Spleen (tissue), 11 donors: ENCODE results near the gene CRKL. TPM values are rescaled to one million over a fixed set of nuclear protein-coding genes. Genes with fewer than 3 reads are reported as not detected.

Source experiments
- DNase-seq: peaks from one replicate; pipeline ENCODE4 v3.0.0-alpha.2; 2020
- H3K27ac ChIP-seq, 8 donors: fragments of 200-600 bp; sonication (generic) in 7 of 8; 1 replicate in 4 of 8; 2 replicates in 4 of 8; pipeline versions ENCODE4 v1.5.0 to v1.8.0; 2016 to 2021; ENCODE audit warnings: inconsistent platforms in 4 of 8, mild to moderate bottlenecking in 4 of 8, moderate library complexity in 1 of 8
- H3K27me3 ChIP-seq, 7 donors: fragments of 200-600 bp; sonication (generic) in 6 of 7; replicated peaks in 1 of 7; 1 replicate in 4 of 7; 2 replicates in 3 of 7; pipeline versions ENCODE4 v1.5.0 to v1.8.0; 2016 to 2021; ENCODE audit warnings: inconsistent platforms in 3 of 7, mild to moderate bottlenecking in 1 of 7
- H3K36me3 ChIP-seq, 6 donors: fragments of 200-600 bp; sonication (generic) in 5 of 6; 1 replicate in 4 of 6; 2 replicates in 2 of 6; pipeline versions ENCODE4 v1.5.0 to v1.8.0; 2016 to 2021; ENCODE audit warnings: inconsistent platforms in 2 of 6
- H3K4me1 ChIP-seq, 6 donors: fragments of 200-600 bp; sonication (generic) in 5 of 6; 1 replicate in 3 of 6; 2 replicates in 3 of 6; pipeline versions ENCODE4 v1.5.0 to v1.8.0; 2016 to 2021; ENCODE audit warnings: inconsistent platforms in 3 of 6
- H3K4me3 ChIP-seq, 8 donors: fragments of 200-600 bp; sonication (generic) in 7 of 8; 1 replicate in 4 of 8; 2 replicates in 4 of 8; pipeline versions ENCODE4 v1.5.0 to v1.8.0; 2016 to 2021; ENCODE audit warnings: inconsistent platforms in 4 of 8, mild to moderate bottlenecking in 4 of 8, moderate library complexity in 2 of 8
- H3K9me3 ChIP-seq, 8 donors: fragments of 200-600 bp; sonication (generic) in 7 of 8; 1 replicate in 4 of 8; 2 replicates in 4 of 8; pipeline versions ENCODE4 v1.5.0 to v1.8.0; 2016 to 2021; ENCODE audit warnings: inconsistent platforms in 4 of 8
- POLR2A ChIP-seq, 3 donors: fragments of 450-650 bp; IDR thresholded peaks; one replicate each; pipeline ENCODE4 v1.5.1; 2017; ENCODE audit warnings: antibody characterized with exemption in 3 of 3, mild to moderate bottlenecking in 1 of 3
- POLR2AphosphoS5 ChIP-seq, 3 donors: sonication (generic); formaldehyde crosslinking; IDR thresholded peaks; one replicate each; pipeline ENCODE4 v1.5.1; 2017; ENCODE audit warnings: antibody characterized with exemption in 3 of 3
- WGBS, 5 donors: extraction: QIAGEN DNeasy Blood & Tissue Kit in 3 of 5; methylation state at CpG; one replicate each; pipeline versions ENCODE4 v1.1.5 to v1.1.7; 2013 to 2018; 5-methylcytosine and 5-hydroxymethylcytosine counted together
- intact Hi-C: fragments of 100-400 bp; cut with DNase I; formaldehyde crosslinking; loops from one replicate; pipeline ENCODE4 v1.15.0; 2023; ENCODE audit warnings: low total_unique reads
- polyA plus RNA-seq, 3 donors: library from polyadenylated mRNA; stranded (reverse); fragments of 200-250 nt; gene quantifications; one replicate each; pipeline ENCODE4 v1.2.1, GENCODE V29; 2013
- total RNA-seq, 7 donors: library from RNA; depleted of rRNA in 3 of 7; stranded (reverse); fragments of >200 nt in 3 of 7; fragmentation: NEBNext Ultra II Directional in 4 of 7; extraction: Animal tissue kit (Norgen Biotek cat#: 25700) in 4 of 7; gene quantifications; one replicate each; pipeline versions ENCODE4 v1.1.0 to v1.2.1, GENCODE V29; 2016 to 2021
- TF ChIP-seq, protein P1 (sequence below), 11 experiments: fragments of 200-600 bp in 7 of 11; fragments of 450-650 bp in 4 of 11; sonication (generic) in 4 of 11; IDR thresholded peaks in 8 of 11; conservative IDR thresholded peaks in 3 of 11; 1 replicate in 7 of 11; 2 replicates in 4 of 11; pipeline versions ENCODE4 v1.4.0 to v1.8.0; 2016 to 2021; ENCODE audit warnings: antibody characterized with exemption in 11 of 11, inconsistent platforms in 4 of 11, mild to moderate bottlenecking in 1 of 11
- donor health status: healthy with polysubstance abuse.
- donor health status: DM: no; HTN: no; CAD: no; lungs with moderate emphysema.
- donor health status: DM: no; HTN: no; CAD: no.
- donor health status: Bipolar disorder and iron deficiency.
- donor health status: healthy.
- donor health status: DM: no; HTN: no; CAD: no.
- donor health status: DM: yes; HTN: yes; CAD: no.

Gene CRKL
- total and polyA plus RNA-seq, 10 donors: 11.5 to 65.3 (median 57.4) TPM

DNA sequence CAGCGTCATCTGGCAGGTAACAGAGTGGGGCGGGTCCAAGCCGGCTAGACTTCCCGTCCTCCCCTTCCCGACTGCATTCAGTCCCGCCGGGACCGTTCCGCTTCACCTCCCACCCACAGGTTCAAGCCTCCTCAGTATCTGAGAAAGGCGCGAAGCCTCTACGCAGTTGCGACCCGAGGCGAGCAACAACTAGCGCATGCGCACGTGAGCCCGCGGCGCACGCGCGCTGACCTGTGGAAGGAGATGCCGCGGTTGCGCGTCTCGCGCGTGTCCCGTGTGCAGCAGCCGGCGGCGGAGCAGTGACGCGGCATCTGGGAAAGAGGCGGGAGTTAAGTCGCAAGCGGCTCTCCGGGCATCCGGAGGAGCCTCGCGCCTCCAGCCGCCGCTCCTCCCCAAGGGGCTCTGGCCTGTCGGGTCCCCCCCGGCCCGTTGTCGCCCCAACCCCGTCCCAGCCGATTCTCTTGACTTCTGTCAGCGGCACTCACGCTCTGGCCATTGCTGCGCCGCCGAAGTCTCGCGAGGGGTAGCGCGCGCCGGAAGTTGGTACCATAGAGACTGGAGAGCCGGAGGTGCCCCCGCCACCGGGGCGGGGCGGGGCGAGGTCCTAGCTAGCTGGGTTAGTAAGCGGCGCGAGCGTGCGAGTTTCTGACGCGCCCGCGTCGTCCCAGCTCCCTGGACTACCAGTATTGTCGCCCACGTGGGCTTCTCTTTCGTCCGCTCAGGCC is 84.6 kb downstream of the CRKL start, which contains the start of gene THAP7:
THAP7 (minus strand) TSS at position 518 of the 725 bp plus-strand sequence; CDS start at position 311, 207 bp downstream.
- no peaks in the 10 kb centered on the region for H3K27me3 ChIP-seq
- peak within 1 kb of the TSS; percentile 96 to 100 (median 98) for H3K27ac ChIP-seq
- DNase-seq: peak; percentile 100
- TF ChIP-seq POLR2A (IDR thresholded peaks at IDR 0.05): peak in 2 of 3 donors; percentile 31 to 70
- peak; percentile 93 to 96 (median 95) for TF ChIP-seq POLR2AphosphoS5 (IDR thresholded peaks at IDR 0.05)
- TF ChIP-seq, protein P1, sequence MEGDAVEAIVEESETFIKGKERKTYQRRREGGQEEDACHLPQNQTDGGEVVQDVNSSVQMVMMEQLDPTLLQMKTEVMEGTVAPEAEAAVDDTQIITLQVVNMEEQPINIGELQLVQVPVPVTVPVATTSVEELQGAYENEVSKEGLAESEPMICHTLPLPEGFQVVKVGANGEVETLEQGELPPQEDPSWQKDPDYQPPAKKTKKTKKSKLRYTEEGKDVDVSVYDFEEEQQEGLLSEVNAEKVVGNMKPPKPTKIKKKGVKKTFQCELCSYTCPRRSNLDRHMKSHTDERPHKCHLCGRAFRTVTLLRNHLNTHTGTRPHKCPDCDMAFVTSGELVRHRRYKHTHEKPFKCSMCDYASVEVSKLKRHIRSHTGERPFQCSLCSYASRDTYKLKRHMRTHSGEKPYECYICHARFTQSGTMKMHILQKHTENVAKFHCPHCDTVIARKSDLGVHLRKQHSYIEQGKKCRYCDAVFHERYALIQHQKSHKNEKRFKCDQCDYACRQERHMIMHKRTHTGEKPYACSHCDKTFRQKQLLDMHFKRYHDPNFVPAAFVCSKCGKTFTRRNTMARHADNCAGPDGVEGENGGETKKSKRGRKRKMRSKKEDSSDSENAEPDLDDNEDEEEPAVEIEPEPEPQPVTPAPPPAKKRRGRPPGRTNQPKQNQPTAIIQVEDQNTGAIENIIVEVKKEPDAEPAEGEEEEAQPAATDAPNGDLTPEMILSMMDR (IDR thresholded peaks at IDR 0.05 in 8 of 11, conservative IDR thresholded peaks at IDR 0.05 in 3 of 11): peak in 3 of 11 experiments; percentile 29 to 36 (median 35)
- WGBS, 5 donors: 0 to 1% (median 0%) methylated on average over 14 to 83 of the region's 83 CpGs
- H3K36me3 ChIP-seq: peaks cover 0 to 40% (median 33%) of the 10 kb centered on the region in 6 donors
- H3K9me3 ChIP-seq: no peaks in the 10 kb centered on the region
- H3K4me1 ChIP-seq: peaks cover 30 to 55% (median 37%) of the 10 kb centered on the region in 6 donors
- peak within 1 kb of the TSS; percentile 66 to 85 (median 74) for H3K4me3 ChIP-seq
- intact Hi-C loops: no loop called here

Other genes with a start within 250 kb of the CRKL start
- gene SERPIND1, start 143.3 kb upstream of the CRKL start, total RNA-seq: under 1 TPM in 1 of 7 donors, not detected in 6; 0.14 TPM
- gene SERPIND1, start 143.3 kb upstream of the CRKL start, polyA plus RNA-seq: under 1 TPM; 0.03 to 0.13 (median 0.04) TPM
- gene PI4KA, start 58.6 kb upstream of the CRKL start, total RNA-seq: 100 to 1,000 TPM in 6 of 7 donors, 10 to 100 TPM in 1; 86.2 to 143 (median 122) TPM
- 10 to 100 TPM; 29.8 to 48.1 (median 35.3) TPM for gene PI4KA, start 58.6 kb upstream of the CRKL start, polyA plus RNA-seq
- 10 to 100 TPM; 22.6 to 33.5 (median 28.2) TPM for gene SNAP29, start 58.4 kb upstream of the CRKL start, total RNA-seq
- gene SNAP29, start 58.4 kb upstream of the CRKL start, polyA plus RNA-seq: 10 to 100 TPM; 13.7 to 19.5 (median 17.2) TPM
- 1 to 10 TPM; 3.7 to 8.7 (median 6.1) TPM for gene AIFM3, start 49.8 kb downstream of the CRKL start, total RNA-seq
- 1 to 10 TPM; 2.0 to 6.0 (median 5.3) TPM for gene AIFM3, start 49.8 kb downstream of the CRKL start, polyA plus RNA-seq
- 10 to 100 TPM; 52.5 to 76.2 (median 62.6) TPM for gene LZTR1, start 64.9 kb downstream of the CRKL start, total RNA-seq
- 10 to 100 TPM; 21.9 to 44.5 (median 32.6) TPM for gene LZTR1, start 64.9 kb downstream of the CRKL start, polyA plus RNA-seq
- 10 to 100 TPM; 16.7 to 38.7 (median 26.5) TPM for gene THAP7, start 84.7 kb downstream of the CRKL start, total RNA-seq
- gene THAP7, start 84.7 kb downstream of the CRKL start, polyA plus RNA-seq: 10 to 100 TPM; 31.8 to 53.3 (median 47.5) TPM
- gene P2RX6, start 97.8 kb downstream of the CRKL start, total RNA-seq: 10 to 100 TPM in 2 of 7 donors, 1 to 10 TPM in 5; 3.2 to 14.4 (median 4.5) TPM
- 1 to 10 TPM in 2 of 3 donors, under 1 TPM in 1; 0.86 to 5.6 (median 2.7) TPM for gene P2RX6, start 97.8 kb downstream of the CRKL start, polyA plus RNA-seq
- gene SLC7A4, start 115.2 kb downstream of the CRKL start, total RNA-seq: under 1 TPM in 4 of 7 donors, not detected in 3; 0.13 to 0.95 (median 0.30) TPM
- under 1 TPM; 0.11 to 0.42 (median 0.29) TPM for gene SLC7A4, start 115.2 kb downstream of the CRKL start, polyA plus RNA-seq
- gene LRRC74B, start 128.5 kb downstream of the CRKL start, total RNA-seq: not detected
- gene LRRC74B, start 128.5 kb downstream of the CRKL start, polyA plus RNA-seq: under 1 TPM in 1 of 3 donors, not detected in 2; 0.03 TPM